Colonic mucosa (tissue), 4 donors: Measurements from ENCODE around the gene C19orf81. TPM values are rescaled to one million over a fixed set of nuclear protein-coding genes. Genes with fewer than 3 reads are reported as not detected.

ENCODE experiments used
- DNase-seq: peaks from one replicate; pipeline ENCODE4 v3.0.0-alpha.2; 2020
- H3K27ac ChIP-seq: fragments of 200-600 bp; one replicate; pipeline ENCODE4 v1.8.0; 2021
- H3K27me3 ChIP-seq: fragments of 200-600 bp; one replicate; pipeline ENCODE4 v1.8.0; 2021
- H3K36me3 ChIP-seq: fragments of 200-600 bp; one replicate; pipeline ENCODE4 v1.8.0; 2021
- H3K4me1 ChIP-seq: fragments of 200-600 bp; one replicate; pipeline ENCODE4 v1.8.0; 2021; ENCODE audit warnings: mild to moderate bottlenecking
- H3K4me3 ChIP-seq: fragments of 200-600 bp; one replicate; pipeline ENCODE4 v1.8.0; 2021
- H3K9ac ChIP-seq, 2 donors: one replicate each; pipeline ENCODE4 v1.7.0; 2013; ENCODE audit warnings: control low read depth in 2 of 2, low read depth in 2 of 2, low read length in 2 of 2
- H3K9me3 ChIP-seq: fragments of 200-600 bp; one replicate; pipeline ENCODE4 v1.8.0; 2021
- CTCF ChIP-seq: fragments of 200-600 bp; IDR thresholded peaks from one replicate; pipeline ENCODE4 v1.8.0; 2022; ENCODE audit warnings: antibody characterized with exemption, mild to moderate bottlenecking
- intact Hi-C: fragments of 100-400 bp; cut with DNase I; formaldehyde crosslinking; loops from one replicate; pipeline ENCODE4 v1.14.1; 2022
- total RNA-seq, 2 donors: library from RNA; stranded (reverse); fragmentation: NEBNext Ultra II Directional in 1 of 2; extraction: Animal tissue kit (Norgen Biotek cat#: 25700) in 1 of 2; gene quantifications; one replicate each; pipeline ENCODE4 v1.2.1, GENCODE V29; 2021
- donor health status: healthy.
- donor health status: DM: no; HTN: no; CAD: no.
- donor health status: DM: no; HTN: no; CAD: no.

The C19orf81 gene
- total RNA-seq, 2 donors from 2014 or later = not detected

GRCh38 chr19:50632151-50632835, 17.0 kb upstream of the C19orf81 start:
- no peaks in the 10 kb centered on the region for H3K36me3 ChIP-seq
- H3K4me3 ChIP-seq = no peak overlapping the region
- peaks cover 5% of the 10 kb centered on the region for H3K9me3 ChIP-seq
- intact Hi-C loops = no loop called here
- H3K27me3 ChIP-seq = no peaks in the 10 kb centered on the region
- no peaks in the 10 kb centered on the region for H3K4me1 ChIP-seq
- no peak overlapping the region for H3K9ac ChIP-seq
- no peak for DNase-seq
- H3K27ac ChIP-seq = no peak overlapping the region
- no peak for TF ChIP-seq CTCF

- TF ChIP-seq CTCF = no peak
- Histone ChIP-seq H3K36me3 (no peaks in the 10 kb centered on the region), H3K9ac (no peak overlapping the region), H3K9me3 (peaks cover 5% of the 10 kb centered on the region), H3K4me1 (no peaks in the 10 kb centered on the region), H3K27ac (no peak overlapping the region), H3K27me3 (peaks cover 6% of the 10 kb centered on the region), H3K4me3 (no peak overlapping the region)
- intact Hi-C loops = no loop called here
- DNase-seq = no peak
Observed at GRCh38 chr19:50633359-50633758, 15.9 kb upstream of the C19orf81 start.

- Histone ChIP-seq H3K27ac (no peak overlapping the region), H3K4me1 (no peaks in the 10 kb centered on the region), H3K9me3 (peaks cover 5% of the 10 kb centered on the region), H3K9ac (no peak overlapping the region), H3K36me3 (no peaks in the 10 kb centered on the region), H3K4me3 (no peak overlapping the region), H3K27me3 (peaks cover 11% of the 10 kb centered on the region)
- intact Hi-C loops = no loop called here
- TF ChIP-seq CTCF = no peak
- no peak for DNase-seq
Observed at GRCh38 chr19:50633973-50634372, 15.3 kb upstream of the C19orf81 start.

- intact Hi-C loops = no loop called here
- H3K27ac ChIP-seq = no peak overlapping the region
- TF ChIP-seq CTCF = no peak
- peaks cover 5% of the 10 kb centered on the region for H3K9me3 ChIP-seq
- H3K27me3 ChIP-seq = peaks cover 28% of the 10 kb centered on the region
- no peak overlapping the region for H3K4me3 ChIP-seq
- H3K4me1 ChIP-seq = no peaks in the 10 kb centered on the region
- no peak overlapping the region for H3K9ac ChIP-seq
- H3K36me3 ChIP-seq = no peaks in the 10 kb centered on the region
- DNase-seq = no peak
Observed at GRCh38 chr19:50636317-50637085, 12.7 kb upstream of the C19orf81 start.

GRCh38 chr19:50638600-50638999, 10.6 kb upstream of the C19orf81 start:
- peaks cover 28% of the 10 kb centered on the region for H3K27me3 ChIP-seq
- H3K27ac ChIP-seq = no peak overlapping the region
- no peaks in the 10 kb centered on the region for H3K4me1 ChIP-seq
- H3K9me3 ChIP-seq = peaks cover 5% of the 10 kb centered on the region
- H3K9ac ChIP-seq = no peak overlapping the region
- no peak overlapping the region for H3K4me3 ChIP-seq
- no peak for DNase-seq
- no peaks in the 10 kb centered on the region for H3K36me3 ChIP-seq
- intact Hi-C loops = no loop called here
- TF ChIP-seq CTCF = no peak
